ENCODE results near the gene DTHD1. TPM values are rescaled to one million over a fixed set of nuclear protein-coding genes. Genes with fewer than 3 reads are reported as not detected.

DTHD1 gene
- total RNA-seq, 2 donors from 2014 or later, result not detected

GRCh38 chr4:36320117-36320896 is 38.9 kb downstream of the DTHD1 start:
- H3K4me1 ChIP-seq (ENCODE audit: control insufficient read depth, insufficient read depth, low read length), result no peaks in the 10 kb centered on the region
- Mint-ChIP-seq H3K36me3 (ENCODE audit: low read depth) (no peaks in the 10 kb centered on the region), H3K27me3 (ENCODE audit: insufficient read depth) (no peaks in the 10 kb centered on the region), H3K9me3 (no peaks in the 10 kb centered on the region), H3K4me1 (no peaks in the 10 kb centered on the region), H3K4me3 (no peak overlapping the region), H3K27ac (no peak overlapping the region)
- no peaks in the 10 kb centered on the region for H3K27me3 ChIP-seq (ENCODE audit: control insufficient read depth, insufficient read depth, low read length, poor library complexity, severe bottlenecking)
- 89 to 92% methylated on average over 1 to 5 of the region's 6 CpGs for WGBS, 2 experiments (ENCODE audit: insufficient coverage in 1 of 2, insufficient read length in 1 of 2)
- no peak for TF ChIP-seq CTCF (conservative IDR thresholded peaks at IDR 0.05)
- no peaks in the 10 kb centered on the region for H3K36me3 ChIP-seq (ENCODE audit: control insufficient read depth, insufficient read depth, low read length)
- H3K27ac ChIP-seq (ENCODE audit: low read depth, low read length), result no peak overlapping the region
- no peak overlapping the region for H3K4me3 ChIP-seq (ENCODE audit: low read length)
- H3K9ac ChIP-seq (ENCODE audit: extremely low read depth, low read length, poor library complexity, severe bottlenecking), result no peak overlapping the region
- DNase-seq, result no peak
- no peaks in the 10 kb centered on the region for H3K9me3 ChIP-seq (ENCODE audit: control insufficient read depth, low read length)

GRCh38 chr4:36321176-36321575 is 39.8 kb downstream of the DTHD1 start:
- H3K9me3 Mint-ChIP-seq, result no peaks in the 10 kb centered on the region
- WGBS, 2 experiments (ENCODE audit: insufficient coverage in 1 of 2, insufficient read length in 1 of 2), result 91 to 94% methylated on average over 2 to 3 of the region's 4 CpGs
- no peak overlapping the region for H3K27ac ChIP-seq (ENCODE audit: low read depth, low read length)
- H3K4me3 ChIP-seq (ENCODE audit: low read length), result no peak overlapping the region
- H3K9me3 ChIP-seq (ENCODE audit: control insufficient read depth, low read length), result no peaks in the 10 kb centered on the region
- no peaks in the 10 kb centered on the region for H3K36me3 Mint-ChIP-seq (ENCODE audit: low read depth)
- H3K27me3 ChIP-seq (ENCODE audit: control insufficient read depth, insufficient read depth, low read length, poor library complexity, severe bottlenecking), result no peaks in the 10 kb centered on the region
- TF ChIP-seq CTCF (conservative IDR thresholded peaks at IDR 0.05), result no peak
- H3K4me3 Mint-ChIP-seq, result no peak overlapping the region
- no peaks in the 10 kb centered on the region for H3K4me1 ChIP-seq (ENCODE audit: control insufficient read depth, insufficient read depth, low read length)
- no peaks in the 10 kb centered on the region for H3K4me1 Mint-ChIP-seq
- no peaks in the 10 kb centered on the region for H3K36me3 ChIP-seq (ENCODE audit: control insufficient read depth, insufficient read depth, low read length)
- H3K27me3 Mint-ChIP-seq (ENCODE audit: insufficient read depth), result no peaks in the 10 kb centered on the region
- DNase-seq, result no peak
- no peak overlapping the region for H3K9ac ChIP-seq (ENCODE audit: extremely low read depth, low read length, poor library complexity, severe bottlenecking)
- H3K27ac Mint-ChIP-seq, result no peak overlapping the region

- Mint-ChIP-seq H3K36me3 (ENCODE audit: low read depth) (no peaks in the 10 kb centered on the region), H3K4me3 (no peak overlapping the region), H3K9me3 (no peaks in the 10 kb centered on the region), H3K27ac (no peak overlapping the region), H3K27me3 (ENCODE audit: insufficient read depth) (no peaks in the 10 kb centered on the region), H3K4me1 (no peaks in the 10 kb centered on the region)
- no peak overlapping the region for H3K4me3 ChIP-seq (ENCODE audit: low read length)
- TF ChIP-seq CTCF (conservative IDR thresholded peaks at IDR 0.05), result no peak
- no peak overlapping the region for H3K27ac ChIP-seq (ENCODE audit: low read depth, low read length)
- H3K36me3 ChIP-seq (ENCODE audit: control insufficient read depth, insufficient read depth, low read length), result no peaks in the 10 kb centered on the region
- no peaks in the 10 kb centered on the region for H3K4me1 ChIP-seq (ENCODE audit: control insufficient read depth, insufficient read depth, low read length)
- H3K9me3 ChIP-seq (ENCODE audit: control insufficient read depth, low read length), result no peaks in the 10 kb centered on the region
- no peak overlapping the region for H3K9ac ChIP-seq (ENCODE audit: extremely low read depth, low read length, poor library complexity, severe bottlenecking)
- no peak for DNase-seq
- WGBS, 2 experiments (ENCODE audit: insufficient coverage in 1 of 2, insufficient read length in 1 of 2), result 90 to 93% methylated on average over 3 to 7 of the region's 7 CpGs
- no peaks in the 10 kb centered on the region for H3K27me3 ChIP-seq (ENCODE audit: control insufficient read depth, insufficient read depth, low read length, poor library complexity, severe bottlenecking)
Measured at GRCh38 chr4:36322921-36323354, 41.5 kb downstream of the DTHD1 start.
